Smooth muscle cell (in vitro differentiated cells): Measurements from ENCODE around the gene XNDC1N. TPM values are rescaled to one million over a fixed set of nuclear protein-coding genes. Genes with fewer than 3 reads are reported as not detected.
"Not testable (repeated sequence)": the region's sequence is repeated elsewhere in the genome, so short reads cannot be mapped to it uniquely, and the experiment has no call there.

Experiments used
- DNase-seq: peaks from one replicate; lab custom pipeline; 2025; ENCODE audit not compliant: unreplicated experiment; lab: John Stamatoyannopoulos, UW
- H2AFZ ChIP-seq: fragments of 200-600 bp; sonication (generic); 2 replicates; pipeline ENCODE4 v1.6.0; 2016; ENCODE audit warnings: antibody characterized with exemption, low read depth, mild to moderate bottlenecking
- H3F3A ChIP-seq: fragments of 200-600 bp; sonication (generic); 2 replicates; pipeline ENCODE4 v1.6.0; 2017; ENCODE audit warnings: antibody characterized with exemption, low read depth
- H3K27ac ChIP-seq: fragments of 200-600 bp; sonication (generic); 2 replicates; pipeline ENCODE4 v1.5.1; 2016; ENCODE audit warnings: low read depth, mild to moderate bottlenecking
- H3K27me3 ChIP-seq: fragments of 200-600 bp; sonication (generic); 2 replicates; pipeline ENCODE4 v1.6.1; 2016; ENCODE audit warnings: low read depth, mild to moderate bottlenecking
- H3K36me3 ChIP-seq: fragments of 200-600 bp; sonication (generic); 2 replicates; pipeline ENCODE4 v1.5.1; 2016; ENCODE audit warnings: low read depth
- H3K4me1 ChIP-seq: fragments of 200-600 bp; sonication (generic); 2 replicates; pipeline ENCODE4 v1.5.1; 2016; ENCODE audit warnings: low read depth
- H3K4me2 ChIP-seq: fragments of 200-600 bp; sonication (generic); 2 replicates; pipeline ENCODE4 v1.6.0; 2016; ENCODE audit warnings: mild to moderate bottlenecking
- H3K4me3 ChIP-seq: fragments of 200-600 bp; sonication (generic); 2 replicates; pipeline ENCODE4 v1.5.1; 2016; ENCODE audit warnings: mild to moderate bottlenecking
- H3K79me2 ChIP-seq: fragments of 200-600 bp; sonication (generic); 2 replicates; pipeline ENCODE4 v1.6.0; 2016; ENCODE audit warnings: low read depth, mild to moderate bottlenecking
- H3K9ac ChIP-seq: fragments of 200-600 bp; sonication (generic); 2 replicates; pipeline ENCODE4 v1.6.0; 2016; ENCODE audit warnings: low read depth
- H3K9me3 ChIP-seq: fragments of 200-600 bp; sonication (generic); replicated peaks from 2 replicates; pipeline ENCODE4 v1.5.1; 2016; ENCODE audit warnings: low read depth
- H4K20me1 ChIP-seq: fragments of 200-600 bp; sonication (generic); 2 replicates; pipeline ENCODE4 v1.6.0; 2016; ENCODE audit warnings: low read depth
- CTCF ChIP-seq: fragments of 200-600 bp; sonication (generic); IDR thresholded peaks from 2 replicates; pipeline ENCODE4 v1.5.1; 2017; ENCODE audit warnings: borderline replicate concordance, mild to moderate bottlenecking, antibody characterized with exemption; ENCODE audit not compliant: insufficient read depth, poor library complexity, severe bottlenecking
- WGBS: methylation state at CpG from one replicate; pipeline ENCODE4 v1.1.7; 2016; ENCODE audit warnings: low lambda C conversion rate; 5-methylcytosine and 5-hydroxymethylcytosine counted together
- polyA plus RNA-seq: library from polyadenylated mRNA; unstranded; fragments of >200 nt; fragmentation: Nextera tagmentation; extraction: Ambion mirVana; gene quantifications from 2 replicates; pipeline ENCODE4 v1.2.1, GENCODE V29; 2016
- total RNA-seq: library from RNA; depleted of rRNA; stranded (reverse); fragments of >200 nt; gene quantifications from 2 replicates; pipeline ENCODE4 v1.2.3, GENCODE V29; 2014

The XNDC1N gene
- total and polyA plus RNA-seq, 2 experiments from 2014 or later: 1.1 to 1.4 TPM

- Histone ChIP-seq H3K4me1 (no peaks in the 10 kb centered on the region), H3K4me3 (no peak overlapping the region), H3K27me3 (no peaks in the 10 kb centered on the region), H3K27ac (no peak overlapping the region), H3K9me3 (no peaks in the 10 kb centered on the region), H3F3A (no peaks in the 10 kb centered on the region), H4K20me1 (no peaks in the 10 kb centered on the region), H2AFZ (no peak overlapping the region), H3K36me3 (no peaks in the 10 kb centered on the region), H3K4me2 (no peak overlapping the region), H3K9ac (no peak overlapping the region), H3K79me2 (no peaks in the 10 kb centered on the region)
- no peak for TF ChIP-seq CTCF
- no peak for DNase-seq
- 96% methylated on average over 9 of the region's 9 CpGs for WGBS
Observed at GRCh38 chr11:71908218-71908617, 20.2 kb downstream of the XNDC1N start.

- H3K9ac ChIP-seq, H3K9me3 ChIP-seq, H2AFZ ChIP-seq, H3K27me3 ChIP-seq, H4K20me1 ChIP-seq, H3K4me2 ChIP-seq, H3K27ac ChIP-seq, H3K36me3 ChIP-seq, H3K79me2 ChIP-seq, H3K4me3 ChIP-seq, H3K4me1 ChIP-seq, DNase-seq, H3F3A ChIP-seq: not testable (repeated sequence)
- 46% methylated on average over 14 of the region's 14 CpGs for WGBS
Observed at GRCh38 chr11:71901137-71901536, 27.3 kb downstream of the XNDC1N start.

- Histone ChIP-seq H3K9ac (no peak overlapping the region), H3K4me2 (no peak overlapping the region), H3F3A (no peaks in the 10 kb centered on the region), H4K20me1 (no peaks in the 10 kb centered on the region), H3K27ac (no peak overlapping the region), H2AFZ (no peak overlapping the region), H3K4me1 (no peaks in the 10 kb centered on the region), H3K79me2 (no peaks in the 10 kb centered on the region), H3K27me3 (no peaks in the 10 kb centered on the region), H3K9me3 (no peaks in the 10 kb centered on the region), H3K4me3 (no peak overlapping the region), H3K36me3 (no peaks in the 10 kb centered on the region)
- DNase-seq: no peak
- no peak for TF ChIP-seq CTCF
- WGBS: 96% methylated on average over 12 of the region's 12 CpGs
Observed at GRCh38 chr11:71895961-71896360, 32.4 kb downstream of the XNDC1N start.

- not testable (repeated sequence) for H3K4me1 ChIP-seq, H3K4me2 ChIP-seq, H3K27ac ChIP-seq, DNase-seq, H2AFZ ChIP-seq, H3K9ac ChIP-seq, H3F3A ChIP-seq, H3K36me3 ChIP-seq, H3K27me3 ChIP-seq, H3K4me3 ChIP-seq, H4K20me1 ChIP-seq, H3K9me3 ChIP-seq, H3K79me2 ChIP-seq
- 75% methylated on average over 14 of the region's 14 CpGs for WGBS
Observed at GRCh38 chr11:71889181-71889872, 39.1 kb downstream of the XNDC1N start.

- H3K27ac ChIP-seq, H3F3A ChIP-seq, H3K9me3 ChIP-seq, H3K4me1 ChIP-seq, DNase-seq, H3K9ac ChIP-seq, H3K79me2 ChIP-seq, H3K36me3 ChIP-seq, H3K27me3 ChIP-seq, H3K4me3 ChIP-seq, H2AFZ ChIP-seq, H3K4me2 ChIP-seq, H4K20me1 ChIP-seq: not testable (repeated sequence)
- WGBS: 83% methylated on average over 14 of the region's 14 CpGs
Observed at GRCh38 chr11:71888335-71889010, 39.9 kb downstream of the XNDC1N start.

GRCh38 chr11:71885806-71886205 is 42.6 kb downstream of the XNDC1N start:
- not testable (repeated sequence) for H3K9me3 ChIP-seq, H2AFZ ChIP-seq, H3K27ac ChIP-seq, H3K4me1 ChIP-seq, H3K9ac ChIP-seq, H3K79me2 ChIP-seq, H3K4me2 ChIP-seq, H3F3A ChIP-seq, DNase-seq, H4K20me1 ChIP-seq, H3K4me3 ChIP-seq, H3K36me3 ChIP-seq, H3K27me3 ChIP-seq
- WGBS: 97% methylated on average over 12 of the region's 12 CpGs
